Activated B cell treated with CpG ODN at 0.5 μM for 24 hours (primary cell): ENCODE measurements around the gene FLOT2. TPM values are rescaled to one million over a fixed set of nuclear protein-coding genes. Genes with fewer than 3 reads are reported as not detected.
"Not testable (repeated sequence)": the region's sequence is repeated elsewhere in the genome, so short reads cannot be mapped to it uniquely, and the experiment has no call there.

Experiments
- ATAC-seq: fragments of 200-7000 bp; cut with Tn5 transposase; one replicate; pipeline ENCODE4 v1.10.0; 2021; ENCODE audit warnings: low read depth, mild to moderate bottlenecking, moderate library complexity
- CTCF ChIA-PET: fragments of 350-600 bp; sonication (Branson Sonifier 250); formaldehyde crosslinking; loops from one replicate; lab custom pipeline; 2021; ENCODE audit warnings: antibody characterized with exemption; lab: Charles Lee
- POLR2A ChIA-PET: fragments of 350-600 bp; sonication (Branson Sonifier 250); formaldehyde crosslinking; loops from one replicate; lab custom pipeline; 2021; ENCODE audit warnings: antibody characterized with exemption; lab: Charles Lee
- DNase-seq: peaks from one replicate; pipeline ENCODE4 v3.0.0; 2022
- H3K27ac Mint-ChIP-seq: one replicate; pipeline ENCODE4 v1.8.0; 2020; ENCODE audit warnings: mixed read lengths
- H3K27me3 Mint-ChIP-seq: one replicate; pipeline ENCODE4 v1.8.0; 2021; ENCODE audit warnings: mixed read lengths
- H3K36me3 Mint-ChIP-seq: one replicate; pipeline ENCODE4 v1.8.0; 2021; ENCODE audit warnings: low read depth, mixed read lengths
- H3K4me1 Mint-ChIP-seq: one replicate; pipeline ENCODE4 v1.8.0; 2021; ENCODE audit warnings: mixed read lengths
- H3K4me3 Mint-ChIP-seq: one replicate; pipeline ENCODE4 v1.8.0; 2020; ENCODE audit warnings: mild to moderate bottlenecking, mixed read lengths
- H3K9me3 Mint-ChIP-seq: one replicate; pipeline ENCODE4 v1.8.0; 2020; ENCODE audit warnings: mixed read lengths
- CTCF ChIP-seq: fragments of 200-600 bp; IDR thresholded peaks from one replicate; pipeline ENCODE4 v1.8.0; 2022; ENCODE audit warnings: antibody characterized with exemption, mild to moderate bottlenecking
- intact Hi-C: fragments of 100-400 bp; cut with micrococcal nuclease; formaldehyde crosslinking; loops from one replicate; pipeline ENCODE4 v1.15.1; 2024
- total RNA-seq: library from RNA; stranded (reverse); gene quantifications from 2 replicates; pipeline ENCODE4 v1.2.3, GENCODE V29; 2022

FLOT2 gene
- total RNA-seq, 1 donor from 2014 or later, result 321 TPM

- ChIA-PET POLR2A (interaction anchor here (0.6 to 2.5 kb wide), 21 partner anchors 11 to 298 kb away, joined by 3 to 20 read pairs (median 7); partner anchors contain the start of genes BLTP2, DHRS13, ERAL1 and FLOT2), CTCF (interaction anchor here (0.8 to 2.5 kb wide), 10 partner anchors 10 to 181 kb away, joined by 3 to 17 read pairs (median 4); partner anchors contain the start of genes FLOT2, SDF2, SUPT6H and TLCD1)
- Mint-ChIP-seq H3K4me1 (peaks cover 24% of the 10 kb centered on the region), H3K4me3 (peak within 1 kb of the TSS; percentile 96), H3K27me3 (no peaks in the 10 kb centered on the region), H3K9me3 (no peaks in the 10 kb centered on the region), H3K36me3 (peaks cover 15% of the 10 kb centered on the region), H3K27ac (peak within 1 kb of the TSS; percentile 91)
- DNase-seq (peak; percentile 84), ATAC-seq (peak; percentile 98)
- no peak for TF ChIP-seq CTCF
- intact Hi-C loops, result loop anchor here (1.0 to 2.0 kb wide), 6 partner anchors 12 to 114 kb away; partner anchors contain the start of genes DHRS13 and NEK8
Measured at GRCh38 chr17:28842282-28843012, 55.1 kb downstream of the FLOT2 start, which contains the start of gene FAM222B. TSS of gene FAM222B (minus strand) at chr17:28842790. CDS start at chr17:28766667, 76,123 bp downstream.

DNA sequence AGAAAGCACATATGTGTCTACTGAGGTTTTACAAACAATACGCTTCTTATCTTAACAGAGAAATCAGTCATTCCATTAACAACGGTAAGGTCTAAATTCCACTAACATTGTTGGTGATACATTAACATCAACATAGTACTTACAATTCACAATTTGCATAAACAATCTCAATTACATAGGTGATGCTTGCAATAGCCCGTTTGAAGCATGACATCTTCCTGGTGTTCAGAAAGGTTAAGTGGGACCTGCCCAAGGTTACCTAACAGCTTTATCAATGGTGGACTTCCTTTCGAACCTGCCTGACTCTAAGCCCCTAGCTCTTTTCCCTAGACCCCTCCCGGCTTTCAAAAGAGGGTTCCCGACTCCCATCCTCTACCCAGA is 55.6 kb downstream of the FLOT2 start:
- TF ChIP-seq CTCF, result no peak
- intact Hi-C loops, result loop anchor here (1.0 to 2.0 kb wide), 6 partner anchors 12 to 114 kb away; partner anchors contain the start of genes DHRS13 and NEK8
- ChIA-PET POLR2A (interaction anchor here (0.6 to 2.5 kb wide), 19 partner anchors 13 to 298 kb away, joined by 3 to 20 read pairs (median 8); partner anchors contain the start of genes BLTP2, DHRS13, ERAL1 and FLOT2), CTCF (interaction anchor here (0.8 to 2.5 kb wide), 10 partner anchors 10 to 180 kb away, joined by 3 to 17 read pairs (median 4); partner anchors contain the start of genes FLOT2, SDF2, SUPT6H and TLCD1)
- DNase-seq, result no peak
- Mint-ChIP-seq H3K27ac (peak overlapping the region; percentile 91), H3K36me3 (peaks cover 15% of the 10 kb centered on the region), H3K4me1 (peaks cover 24% of the 10 kb centered on the region), H3K27me3 (no peaks in the 10 kb centered on the region), H3K4me3 (peak overlapping the region; percentile 96), H3K9me3 (no peaks in the 10 kb centered on the region)
- ATAC-seq, result no peak

DNA sequence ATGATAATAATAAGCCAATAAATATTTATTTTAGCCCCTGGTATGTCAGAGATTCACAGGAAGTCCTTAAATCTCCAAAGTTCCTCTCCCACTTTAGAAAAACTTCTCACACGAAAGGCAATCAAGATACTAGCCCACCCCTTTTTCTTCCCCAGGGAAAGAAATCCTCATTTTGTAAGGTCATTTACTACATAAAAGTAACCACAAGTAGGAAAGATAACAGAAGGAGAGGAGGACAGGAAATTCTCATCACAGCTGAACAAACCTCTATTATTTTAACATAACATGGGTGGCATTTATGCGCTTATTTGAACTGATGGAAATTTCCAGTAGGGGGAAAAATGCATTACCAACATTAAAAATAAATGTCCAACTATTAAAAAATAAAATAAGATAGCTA is 58.3 kb downstream of the FLOT2 start:
- ATAC-seq (no peak), DNase-seq (no peak)
- peaks cover 20% of the 10 kb centered on the region for H3K36me3 Mint-ChIP-seq
- ChIA-PET CTCF (no interaction called here), POLR2A (interaction anchor here (0.6 kb wide), 1 partner anchor 116 kb away, joined by 8 read pairs; no protein-coding TSS in a partner anchor)
- H3K9me3 Mint-ChIP-seq, result no peaks in the 10 kb centered on the region
- intact Hi-C loops, result no loop called here
- H3K27ac Mint-ChIP-seq, result no peak overlapping the region
- no peak for TF ChIP-seq CTCF
- no peak overlapping the region for H3K4me3 Mint-ChIP-seq
- H3K27me3 Mint-ChIP-seq, result no peaks in the 10 kb centered on the region
- peaks cover 28% of the 10 kb centered on the region for H3K4me1 Mint-ChIP-seq

GRCh38 chr17:28836541-28836940 is 61.0 kb downstream of the FLOT2 start:
- H3K27ac Mint-ChIP-seq, intact Hi-C loops, H3K4me3 Mint-ChIP-seq, H3K27me3 Mint-ChIP-seq, H3K9me3 Mint-ChIP-seq, DNase-seq, POLR2A ChIA-PET, ATAC-seq, CTCF ChIA-PET: not testable (repeated sequence)
- Mint-ChIP-seq H3K36me3 (peaks cover 21% of the 10 kb centered on the region), H3K4me1 (peaks cover 17% of the 10 kb centered on the region)

DNA sequence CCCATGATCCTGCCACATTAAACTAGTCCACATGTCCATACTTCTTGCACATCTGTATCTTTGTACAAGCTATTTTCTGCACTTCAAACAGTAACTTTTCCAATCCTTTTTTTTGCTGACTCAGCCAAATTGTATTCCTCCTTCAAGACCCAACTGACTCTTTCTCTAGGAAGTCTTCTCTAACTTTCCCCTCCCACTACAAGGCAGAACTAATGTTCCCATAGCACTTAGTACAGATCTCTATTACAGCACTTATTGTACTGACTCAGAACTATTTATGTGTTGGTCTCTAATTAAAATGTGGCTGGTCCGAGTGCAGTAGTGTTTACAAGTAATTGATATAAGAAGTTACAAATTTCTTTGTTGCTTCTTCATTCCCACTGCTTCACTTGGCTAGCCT is 63.1 kb downstream of the FLOT2 start:
- no peak overlapping the region for H3K4me3 Mint-ChIP-seq
- POLR2A ChIA-PET, result no interaction called here

More for the DNA sequence above, 63.1 kb downstream of the FLOT2 start:
- intact Hi-C loops, result no loop called here
- H3K36me3 Mint-ChIP-seq, result peaks cover 24% of the 10 kb centered on the region
- no peak for ATAC-seq
- peaks cover 9% of the 10 kb centered on the region for H3K4me1 Mint-ChIP-seq
- no peak overlapping the region for H3K27ac Mint-ChIP-seq
- H3K27me3 Mint-ChIP-seq, result no peaks in the 10 kb centered on the region
- TF ChIP-seq CTCF, result no peak
- DNase-seq, result no peak
- no peaks in the 10 kb centered on the region for H3K9me3 Mint-ChIP-seq
- CTCF ChIA-PET, result no interaction called here

Other genes with a start within 250 kb of the FLOT2 start
- gene SDF2, start 235.8 kb downstream of the FLOT2 start, total RNA-seq, result 36.1 and 47.7 TPM in 2 replicates
- gene SUPT6H, start 235.5 kb downstream of the FLOT2 start, total RNA-seq, result 77.1 and 92.4 TPM in 2 replicates
- gene PROCA1, start 185.8 kb downstream of the FLOT2 start, total RNA-seq, result 9.1 and 11.0 TPM in 2 replicates
- gene RAB34, start 179.9 kb downstream of the FLOT2 start, total RNA-seq, result 21.3 and 23.9 TPM in 2 replicates
- 3,189 and 3,657 TPM in 2 replicates for gene RPL23A, start 177.7 kb downstream of the FLOT2 start, total RNA-seq
- 40.7 and 41.0 TPM in 2 replicates for gene TLCD1, start 171.5 kb downstream of the FLOT2 start, total RNA-seq
- 24.8 and 29.7 TPM in 2 replicates for gene NEK8, start 168.9 kb downstream of the FLOT2 start, total RNA-seq
- gene TRAF4, start 153.7 kb downstream of the FLOT2 start, total RNA-seq, result 754 and 903 TPM in 2 replicates
- 15.6 and 16.0 TPM in 2 replicates for gene FAM222B, start 54.9 kb downstream of the FLOT2 start, total RNA-seq
- 47.6 and 49.2 TPM in 2 replicates for gene ERAL1, start 42.7 kb downstream of the FLOT2 start, total RNA-seq
- 32.0 and 39.6 TPM in 2 replicates for gene DHRS13, start 5.3 kb upstream of the FLOT2 start, total RNA-seq
- 89.2 and 96.5 TPM in 2 replicates for gene PHF12, start 53.8 kb upstream of the FLOT2 start, total RNA-seq
- gene SEZ6, start 108.3 kb upstream of the FLOT2 start, total RNA-seq, result not detected in 2 replicates
- 8.7 and 8.8 TPM in 2 replicates for gene PIPOX, start 145.4 kb upstream of the FLOT2 start, total RNA-seq